ENCODE data around the gene TMEM258.
A peak's percentile ranks its signal among the peaks of the same experiment; 100 is the strongest.

The TMEM258 gene

GRCh38 chr11:61794579-61794978 is 2.2 kb upstream of the TMEM258 start:
- DNase-seq = peak; percentile 20

- no peak for DNase-seq
Observed at GRCh38 chr11:61793829-61794204, 1.4 kb upstream of the TMEM258 start.

- peak; percentile 45 for DNase-seq
Observed at GRCh38 chr11:61793083-61793828, 857 bp upstream of the TMEM258 start.

- peak; percentile 87 for DNase-seq
Observed at GRCh38 chr11:61791737-61792309, 576 bp downstream of the TMEM258 start.

GRCh38 chr11:61787928-61788491 is 4.4 kb downstream of the TMEM258 start:
- peak; percentile 81 for DNase-seq

GRCh38 chr11:61785837-61786402 is 6.5 kb downstream of the TMEM258 start:
- no peak for DNase-seq

- DNase-seq = no peak
Observed at GRCh38 chr11:61784506-61784805, 7.9 kb downstream of the TMEM258 start.

GRCh38 chr11:61783717-61784505 is 8.5 kb downstream of the TMEM258 start:
- no peak for DNase-seq

GRCh38 chr11:61782841-61783240 is 9.6 kb downstream of the TMEM258 start:
- DNase-seq = no peak

GRCh38 chr11:61782299-61782698 is 10.1 kb downstream of the TMEM258 start:
- no peak for DNase-seq

GRCh38 chr11:61781585-61781984 is 10.8 kb downstream of the TMEM258 start:
- DNase-seq = no peak

GRCh38 chr11:61780581-61781162 is 11.7 kb downstream of the TMEM258 start:
- no peak for DNase-seq

- no peak for DNase-seq
Observed at GRCh38 chr11:61779666-61780525, 12.5 kb downstream of the TMEM258 start.

GRCh38 chr11:61778920-61779650 is 13.3 kb downstream of the TMEM258 start:
- DNase-seq = no peak

- no peak for DNase-seq
Observed at GRCh38 chr11:61778357-61778886, 14.0 kb downstream of the TMEM258 start.

GRCh38 chr11:61777234-61778090 is 14.9 kb downstream of the TMEM258 start:
- peak; percentile 66 for DNase-seq

GRCh38 chr11:61776561-61777075 is 15.8 kb downstream of the TMEM258 start:
- peak; percentile 89 for DNase-seq

GRCh38 chr11:61775606-61776554 is 16.5 kb downstream of the TMEM258 start:
- DNase-seq = no peak

- no peak for DNase-seq
Observed at GRCh38 chr11:61775106-61775505, 17.3 kb downstream of the TMEM258 start.
